GM19328 (cell line): ENCODE measurements around the gene FBXO33.
"Not testable (repeated sequence)": the region's sequence is repeated elsewhere in the genome, so short reads cannot be mapped to it uniquely, and the experiment has no call there.

Experiments
- ATAC-seq: cut with Tn5 transposase; IDR thresholded peaks from one replicate; pipeline ENCODE4 v1.9.1; 2021; ENCODE audit warnings: mild to moderate bottlenecking, moderate library complexity; ENCODE audit not compliant: unreplicated experiment

The FBXO33 gene

GRCh38 chr14:39374851-39375250 lies 57.4 kb downstream of the FBXO33 start:
- ATAC-seq = no peak

GRCh38 chr14:39372656-39373055 lies 59.6 kb downstream of the FBXO33 start:
- no peak for ATAC-seq

GRCh38 chr14:39370415-39370814 lies 61.8 kb downstream of the FBXO33 start:
- ATAC-seq = no peak

- no peak for ATAC-seq
Observed at GRCh38 chr14:39369029-39369428, 63.2 kb downstream of the FBXO33 start.

GRCh38 chr14:39368261-39368959 lies 63.8 kb downstream of the FBXO33 start:
- ATAC-seq = no peak

- no peak for ATAC-seq
Observed at GRCh38 chr14:39367387-39367751, 64.9 kb downstream of the FBXO33 start.

GRCh38 chr14:39366460-39367386 lies 65.5 kb downstream of the FBXO33 start:
- no peak for ATAC-seq

- no peak for ATAC-seq
Observed at GRCh38 chr14:39365354-39365753, 66.9 kb downstream of the FBXO33 start.

GRCh38 chr14:39364509-39364908 lies 67.7 kb downstream of the FBXO33 start:
- ATAC-seq = no peak

GRCh38 chr14:39361556-39361955 lies 70.7 kb downstream of the FBXO33 start:
- ATAC-seq = not testable (repeated sequence)

- no peak for ATAC-seq
Observed at GRCh38 chr14:39360316-39360715, 71.9 kb downstream of the FBXO33 start.

- ATAC-seq = not testable (repeated sequence)
Observed at GRCh38 chr14:39359069-39359468, 73.2 kb downstream of the FBXO33 start.

GRCh38 chr14:39351708-39352107 lies 80.5 kb downstream of the FBXO33 start:
- no peak for ATAC-seq

GRCh38 chr14:39350866-39351265 lies 81.4 kb downstream of the FBXO33 start:
- ATAC-seq = no peak
